Fibroblast of lung (primary cell): ENCODE measurements around the gene CBX6. TPM values are rescaled to one million over a fixed set of nuclear protein-coding genes. Genes with fewer than 3 reads are reported as not detected.
A peak's percentile ranks its signal among the peaks of the same experiment; 100 is the strongest.

ENCODE experiments used
- DNase-seq, 2 donors: peaks; one replicate each; pipeline versions ENCODE4 v3.0.0 to v3.0.0-alpha.2; 2010; ENCODE audit warnings: low read depth in 2 of 2
- H2AFZ ChIP-seq: 2 replicates; pipeline ENCODE4 v1.5.1; 2012; ENCODE audit warnings: low read length, control low read depth, inconsistent platforms
- H3K27ac ChIP-seq: 2 replicates; pipeline ENCODE4 v1.5.1; 2011; ENCODE audit warnings: low read length, control low read depth; ENCODE audit not compliant: insufficient read depth
- H3K27me3 ChIP-seq: 2 replicates; pipeline ENCODE4 v1.5.1; 2011; ENCODE audit warnings: mild to moderate bottlenecking, low read length; ENCODE audit not compliant: control insufficient read depth, insufficient read depth
- H3K36me3 ChIP-seq: 2 replicates; pipeline ENCODE4 v1.5.1; 2011; ENCODE audit warnings: low read length; ENCODE audit not compliant: control insufficient read depth, insufficient read depth
- H3K4me1 ChIP-seq: 2 replicates; pipeline ENCODE4 v1.5.1; 2011; ENCODE audit warnings: low read length; ENCODE audit not compliant: control insufficient read depth, insufficient read depth; ENCODE audit errors: extremely low read depth
- H3K4me2 ChIP-seq: 2 replicates; pipeline ENCODE4 v1.5.1; 2011; ENCODE audit warnings: low read length, control low read depth; ENCODE audit not compliant: insufficient read depth; ENCODE audit errors: extremely low read depth
- H3K4me3 ChIP-seq, 4 experiments: fragments of 200-600 bp in 1 of 4; sonication (generic) in 1 of 4; replicated peaks in 1 of 4; 2 replicates each; pipeline ENCODE4 v1.5.1; 2011 to 2016; ENCODE audit warnings: low read length in 4 of 4, low read depth in 3 of 4, mild to moderate bottlenecking in 3 of 4, control low read depth in 2 of 4, inconsistent platforms in 1 of 4, mixed read lengths in 1 of 4; ENCODE audit not compliant: insufficient read depth in 1 of 4; ENCODE audit errors: control extremely low read depth in 1 of 4
- H3K79me2 ChIP-seq: 2 replicates; pipeline ENCODE4 v1.5.1; 2012; ENCODE audit warnings: mild to moderate bottlenecking, low read length, inconsistent platforms; ENCODE audit not compliant: control insufficient read depth, insufficient read depth
- H3K9ac ChIP-seq: 2 replicates; pipeline ENCODE4 v1.5.1; 2011; ENCODE audit warnings: mild to moderate bottlenecking, low read length, control low read depth; ENCODE audit not compliant: insufficient read depth
- H3K9me3 ChIP-seq: 2 replicates; pipeline ENCODE4 v1.5.1; 2012; ENCODE audit warnings: low read depth, low read length; ENCODE audit not compliant: control insufficient read depth, insufficient read depth
- H4K20me1 ChIP-seq: 2 replicates; pipeline ENCODE4 v1.5.1; 2011; ENCODE audit warnings: low read length; ENCODE audit not compliant: control insufficient read depth, insufficient read depth; ENCODE audit errors: extremely low read depth
- EZH2 ChIP-seq: IDR thresholded peaks from 2 replicates; pipeline ENCODE4 v1.5.1; 2012; ENCODE audit warnings: low read length, control low read depth, mild to moderate bottlenecking; ENCODE audit errors: missing control alignments
- polyA plus RNA-seq, 2 donors: library from polyadenylated mRNA; depleted of rRNA in 1 of 2; stranded (reverse) in 1 of 2; unstranded in 1 of 2; fragments of >200 nt; gene quantifications; 2 replicates each; pipeline ENCODE4 v1.2.1, GENCODE V29; 2011 to 2012; ENCODE audit warnings: missing spikeins in 1 of 2
- total RNA-seq: library from RNA; depleted of rRNA; stranded (reverse); fragments of >200 nt; gene quantifications from 2 replicates; pipeline ENCODE4 v1.2.1, GENCODE V29; 2014
- TF ChIP-seq, protein P1 (sequence below), 2 donors: IDR thresholded peaks in 1 of 2; conservative IDR thresholded peaks in 1 of 2; 1 replicate in 1 of 2; 2 replicates in 1 of 2; pipeline ENCODE4 v1.5.1; 2011 to 2012; ENCODE audit warnings: low read length in 2 of 2, control low read depth in 1 of 2, inconsistent platforms in 1 of 2, low read depth in 1 of 2, mild to moderate bottlenecking in 1 of 2

CBX6 gene
- total and polyA plus RNA-seq, 2 donors (not counting 1 experiment from before 2014, with no cell fraction given), result 20.3 to 53.8 TPM

DNA sequence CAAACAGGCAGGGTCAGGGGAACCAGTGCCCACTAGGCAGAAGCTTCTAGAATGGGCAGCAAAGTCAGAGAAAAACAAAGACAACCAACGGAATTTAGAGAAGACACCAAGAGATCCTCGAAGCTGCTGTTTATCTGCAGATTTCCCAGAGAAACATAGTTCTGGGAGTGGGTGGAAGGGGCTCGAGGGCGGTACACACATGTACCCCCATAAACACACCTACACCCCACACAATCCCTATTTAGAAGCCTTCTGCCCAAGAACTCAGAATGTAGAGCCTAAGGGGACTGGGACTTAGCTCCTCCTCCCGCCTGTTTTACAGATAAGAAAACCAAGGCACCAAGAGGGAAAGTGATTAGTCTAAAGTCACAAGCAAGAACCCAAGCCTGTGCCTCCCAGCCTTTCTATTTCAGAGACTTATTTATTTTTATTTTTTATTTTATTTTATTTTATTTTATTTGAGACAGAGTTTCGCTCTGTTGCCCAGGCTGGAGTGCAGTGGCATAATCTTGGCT is 34.5 kb downstream of the CBX6 start:
- Histone ChIP-seq H3K27me3 (peaks cover 8% of the 10 kb centered on the region), H3K27ac (no peak overlapping the region), H3K9me3 (no peaks in the 10 kb centered on the region), H3K9ac (no peak overlapping the region), H3K4me1 (no peaks in the 10 kb centered on the region), H3K36me3 (no peaks in the 10 kb centered on the region), H2AFZ (no peak overlapping the region), H3K4me2 (no peak overlapping the region), H3K79me2 (no peaks in the 10 kb centered on the region), H4K20me1 (no peaks in the 10 kb centered on the region), H3K4me3 (no peak overlapping the region)
- TF ChIP-seq, protein P1, sequence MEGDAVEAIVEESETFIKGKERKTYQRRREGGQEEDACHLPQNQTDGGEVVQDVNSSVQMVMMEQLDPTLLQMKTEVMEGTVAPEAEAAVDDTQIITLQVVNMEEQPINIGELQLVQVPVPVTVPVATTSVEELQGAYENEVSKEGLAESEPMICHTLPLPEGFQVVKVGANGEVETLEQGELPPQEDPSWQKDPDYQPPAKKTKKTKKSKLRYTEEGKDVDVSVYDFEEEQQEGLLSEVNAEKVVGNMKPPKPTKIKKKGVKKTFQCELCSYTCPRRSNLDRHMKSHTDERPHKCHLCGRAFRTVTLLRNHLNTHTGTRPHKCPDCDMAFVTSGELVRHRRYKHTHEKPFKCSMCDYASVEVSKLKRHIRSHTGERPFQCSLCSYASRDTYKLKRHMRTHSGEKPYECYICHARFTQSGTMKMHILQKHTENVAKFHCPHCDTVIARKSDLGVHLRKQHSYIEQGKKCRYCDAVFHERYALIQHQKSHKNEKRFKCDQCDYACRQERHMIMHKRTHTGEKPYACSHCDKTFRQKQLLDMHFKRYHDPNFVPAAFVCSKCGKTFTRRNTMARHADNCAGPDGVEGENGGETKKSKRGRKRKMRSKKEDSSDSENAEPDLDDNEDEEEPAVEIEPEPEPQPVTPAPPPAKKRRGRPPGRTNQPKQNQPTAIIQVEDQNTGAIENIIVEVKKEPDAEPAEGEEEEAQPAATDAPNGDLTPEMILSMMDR (conservative IDR thresholded peaks at IDR 0.05 in 1 of 2, IDR thresholded peaks at IDR 0.05 in 1 of 2; ENCODE audit: low read depth in 1 of 2, low read length in 2 of 2), result no peak
- no peak for TF ChIP-seq EZH2
- DNase-seq, result no peak

DNA sequence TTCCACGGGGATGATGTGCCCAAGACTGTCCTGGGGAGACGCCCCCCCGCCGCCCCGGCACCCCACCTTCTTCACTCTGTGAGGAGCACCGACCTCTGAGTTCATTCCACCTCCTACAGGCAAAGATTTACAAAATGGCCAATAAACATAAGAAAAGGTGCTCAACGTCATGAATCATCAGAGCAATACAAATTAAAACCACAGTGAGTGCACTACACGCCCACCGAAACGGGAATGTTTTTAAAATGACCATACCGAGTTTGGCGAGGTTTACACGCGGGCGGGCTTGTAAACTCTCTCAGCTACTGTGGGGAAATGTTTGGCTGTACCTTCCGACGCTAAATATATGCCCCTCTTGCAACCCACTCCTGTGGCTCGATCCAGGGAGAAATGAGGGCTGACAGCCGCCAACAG is 36.1 kb downstream of the CBX6 start:
- Histone ChIP-seq H3K36me3 (no peaks in the 10 kb centered on the region), H3K4me3 (no peak overlapping the region), H3K4me2 (no peak overlapping the region), H3K27me3 (peaks cover 3% of the 10 kb centered on the region), H3K4me1 (no peaks in the 10 kb centered on the region), H4K20me1 (no peaks in the 10 kb centered on the region), H3K9me3 (no peaks in the 10 kb centered on the region), H3K79me2 (no peaks in the 10 kb centered on the region), H3K27ac (no peak overlapping the region), H2AFZ (no peak overlapping the region), H3K9ac (no peak overlapping the region)
- peak in 1 of 2 donors; percentile 90 for DNase-seq
- TF ChIP-seq, protein P1 (conservative IDR thresholded peaks at IDR 0.05 in 1 of 2, IDR thresholded peaks at IDR 0.05 in 1 of 2; ENCODE audit: low read depth in 1 of 2, low read length in 2 of 2), result no peak
- no peak for TF ChIP-seq EZH2

DNA sequence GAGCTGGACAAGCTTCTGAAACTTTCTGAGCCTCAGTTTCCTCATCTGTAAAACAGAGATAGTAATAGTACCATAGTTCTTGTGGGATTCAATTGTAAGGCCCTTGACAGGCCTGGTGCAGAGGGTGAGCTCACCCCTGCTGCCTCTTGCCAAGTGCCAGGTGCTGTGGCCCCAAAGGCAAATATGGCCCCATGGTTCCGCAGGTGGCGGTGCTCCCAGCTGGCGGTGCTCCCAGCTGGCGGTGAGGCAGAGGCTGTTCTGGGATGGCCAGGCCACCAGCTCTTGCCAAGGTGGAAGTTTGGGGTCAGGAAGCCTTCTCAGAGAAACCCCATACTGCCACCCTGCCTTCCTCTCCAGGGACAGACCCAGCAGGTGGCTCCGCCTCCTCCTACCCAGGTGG is 37.0 kb downstream of the CBX6 start:
- Histone ChIP-seq H3K9me3 (no peaks in the 10 kb centered on the region), H2AFZ (no peak overlapping the region), H3K79me2 (no peaks in the 10 kb centered on the region), H3K4me1 (no peaks in the 10 kb centered on the region), H3K27ac (no peak overlapping the region), H3K27me3 (peaks cover 3% of the 10 kb centered on the region), H3K4me2 (no peak overlapping the region), H3K9ac (no peak overlapping the region), H4K20me1 (no peaks in the 10 kb centered on the region), H3K36me3 (no peaks in the 10 kb centered on the region), H3K4me3 (no peak overlapping the region)
- no peak for DNase-seq
- no peak for TF ChIP-seq EZH2
- TF ChIP-seq, protein P1 (conservative IDR thresholded peaks at IDR 0.05 in 1 of 2, IDR thresholded peaks at IDR 0.05 in 1 of 2; ENCODE audit: low read depth in 1 of 2, low read length in 2 of 2), result no peak
